Hematopoietic multipotent progenitor cell (in vitro differentiated cells): ENCODE results near the gene ZNF285. TPM values are rescaled to one million over a fixed set of nuclear protein-coding genes. Genes with fewer than 3 reads are reported as not detected.
"Not testable (repeated sequence)": the region's sequence is repeated elsewhere in the genome, so short reads cannot be mapped to it uniquely, and the experiment has no call there.

ENCODE experiments used
- DNase-seq, 3 donors: peaks; one replicate each; pipeline ENCODE4 v3.0.0-alpha.2; 2011 to 2015; ENCODE audit warnings: low read depth in 2 of 3, low spot score in 2 of 3
- total RNA-seq: library from RNA; depleted of rRNA; stranded (reverse); fragments of >200 nt; gene quantifications from one replicate; pipeline ENCODE4 v1.2.3, GENCODE V29; 2012

The ZNF285 gene
- total RNA-seq: 2.4 TPM

GRCh38 chr19:44401139-44402115 lies at the start of gene ZNF285:
Gene ZNF285, minus strand, starts transcription at chr19:44401608. Its CDS starts 4,395 bp downstream, at chr19:44397213.
- DNase-seq: peak; percentile 13 to 97 (median 93)

GRCh38 chr19:44447916-44448674 lies 46.7 kb upstream of the ZNF285 start, which contains the start of gene ZNF229:
Gene ZNF229, minus strand, starts transcription at chr19:44448472. Its CDS starts 5,625 bp downstream, at chr19:44442847.
- peak; percentile 3 to 97 (median 91) for DNase-seq

- no peak for DNase-seq
Measured at GRCh38 chr19:44438441-44438840, 37.0 kb upstream of the ZNF285 start.

GRCh38 chr19:44435441-44435840 lies 34.0 kb upstream of the ZNF285 start:
- DNase-seq: no peak

GRCh38 chr19:44430956-44431355 lies 29.5 kb upstream of the ZNF285 start:
- DNase-seq: no peak

- DNase-seq: not testable (repeated sequence)
Measured at GRCh38 chr19:44415553-44415952, 14.1 kb upstream of the ZNF285 start.

GRCh38 chr19:44389268-44389667 lies 12.1 kb downstream of the ZNF285 start:
- DNase-seq: not testable (repeated sequence)

- no peak for DNase-seq
Measured at GRCh38 chr19:44374789-44375188, 26.6 kb downstream of the ZNF285 start.

- DNase-seq: no peak
Measured at GRCh38 chr19:44371815-44372480, 29.5 kb downstream of the ZNF285 start.

- DNase-seq: no peak
Measured at GRCh38 chr19:44367024-44367423, 34.4 kb downstream of the ZNF285 start.

GRCh38 chr19:44356383-44357111 lies 44.9 kb downstream of the ZNF285 start, which contains the start of gene ZNF112:
Gene ZNF112, minus strand, starts transcription at chr19:44356680. Its CDS starts 16,141 bp downstream, at chr19:44340539.
- DNase-seq: peak in 2 of 3 donors; percentile 65 to 78

GRCh38 chr19:44346556-44346955 lies 54.9 kb downstream of the ZNF285 start:
- DNase-seq: no peak

GRCh38 chr19:44345959-44346358 lies 55.4 kb downstream of the ZNF285 start:
- DNase-seq: no peak

- DNase-seq: no peak
Measured at GRCh38 chr19:44344255-44344654, 57.2 kb downstream of the ZNF285 start.

- no peak for DNase-seq
Measured at GRCh38 chr19:44341794-44342193, 59.6 kb downstream of the ZNF285 start.

GRCh38 chr19:44334639-44335038 lies 66.8 kb downstream of the ZNF285 start:
- DNase-seq: peak in 1 of 3 donors; percentile 12
